HG02981 (cell line): Measurements from ENCODE around the gene SS18L1.

Experiments used
- ATAC-seq: cut with Tn5 transposase; IDR thresholded peaks from one replicate; pipeline ENCODE4 v1.9.1; 2021; ENCODE audit warnings: mild to moderate bottlenecking, moderate library complexity; ENCODE audit not compliant: unreplicated experiment

SS18L1 gene

GRCh38 chr20:62222972-62223371 is 79.4 kb downstream of the SS18L1 start:
- ATAC-seq, result no peak

GRCh38 chr20:62223571-62223970 is 80.0 kb downstream of the SS18L1 start:
- no peak for ATAC-seq

DNA sequence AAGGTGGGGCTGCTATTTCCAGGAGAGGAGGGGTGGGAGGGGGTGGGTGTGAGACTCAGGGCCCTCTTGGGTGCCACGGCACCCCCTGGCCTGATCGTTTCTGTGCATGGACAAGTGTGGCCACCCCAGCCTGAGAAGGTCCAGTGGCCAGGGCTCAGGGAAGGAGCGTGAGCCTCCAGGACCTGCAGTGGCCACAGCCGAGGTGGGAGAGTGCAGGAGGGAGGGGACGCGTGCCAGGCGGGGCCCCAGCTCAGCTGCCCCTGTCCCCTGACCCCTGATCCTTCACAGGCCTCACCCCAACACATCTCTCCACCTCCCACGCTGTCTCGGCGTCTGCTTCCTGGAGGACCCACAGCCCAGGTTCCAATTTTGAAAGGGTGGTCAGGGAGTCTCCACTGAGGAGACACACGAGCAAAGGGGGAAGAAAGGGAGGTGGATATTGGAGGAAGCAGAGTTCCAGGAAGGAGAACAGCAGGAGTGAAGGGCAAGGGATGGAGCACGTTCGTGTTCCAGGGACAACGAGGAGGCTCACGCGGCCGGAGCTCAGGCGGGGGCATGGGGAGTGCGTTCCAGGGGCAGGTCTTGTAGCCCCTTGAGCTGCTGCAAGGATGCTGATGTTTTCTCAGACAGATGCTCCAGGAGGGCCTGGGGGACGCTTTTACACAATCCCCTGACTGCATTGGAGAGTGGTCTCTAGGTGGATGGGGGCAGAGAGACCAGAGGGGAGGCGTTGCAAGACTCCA is 80.7 kb downstream of the SS18L1 start:
- no peak for ATAC-seq

- ATAC-seq, result no peak
These were observed 81.5 kb downstream of the SS18L1 start for GRCh38 chr20:62225026-62225425.

DNA sequence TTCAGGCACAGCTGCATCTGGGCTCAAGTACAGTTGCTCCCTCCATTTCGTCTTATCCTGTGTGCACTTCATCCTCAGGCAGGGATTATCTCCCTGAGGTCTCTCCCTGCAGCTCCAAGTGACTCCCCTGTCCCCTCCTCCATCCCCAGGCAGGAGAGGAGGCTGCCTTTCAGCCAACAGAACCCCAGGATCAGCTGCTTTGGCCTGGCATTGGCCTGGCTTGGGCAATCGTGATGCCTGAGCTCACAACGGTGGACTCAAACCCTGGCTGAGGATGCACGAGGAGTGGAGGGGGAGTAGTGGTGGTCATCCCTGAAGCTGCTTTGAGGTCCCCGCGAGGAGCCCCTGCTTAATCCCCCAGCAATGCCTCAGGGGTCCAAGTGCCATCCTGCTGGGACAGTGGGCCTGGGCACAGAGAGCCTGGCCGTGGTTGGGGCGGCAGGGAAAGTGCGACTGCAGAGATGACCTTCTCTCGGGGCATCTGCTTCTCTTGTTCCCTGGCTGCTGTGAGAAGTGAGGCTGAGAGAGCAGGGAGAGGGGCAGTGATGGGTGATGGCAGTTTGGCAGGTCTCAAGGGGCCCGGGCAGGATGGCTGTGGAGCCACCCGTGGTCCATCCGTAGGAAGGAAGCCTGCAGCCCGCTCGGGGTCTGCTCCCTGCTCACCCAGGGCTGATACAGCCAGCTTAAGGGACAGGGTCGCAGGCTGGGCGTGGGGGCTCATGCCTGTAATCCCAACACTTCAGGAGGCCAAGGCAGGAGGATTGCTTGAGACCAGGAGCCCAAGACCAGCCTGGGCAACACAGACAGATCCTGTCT is 82.5 kb downstream of the SS18L1 start:
- ATAC-seq, result no peak

DNA sequence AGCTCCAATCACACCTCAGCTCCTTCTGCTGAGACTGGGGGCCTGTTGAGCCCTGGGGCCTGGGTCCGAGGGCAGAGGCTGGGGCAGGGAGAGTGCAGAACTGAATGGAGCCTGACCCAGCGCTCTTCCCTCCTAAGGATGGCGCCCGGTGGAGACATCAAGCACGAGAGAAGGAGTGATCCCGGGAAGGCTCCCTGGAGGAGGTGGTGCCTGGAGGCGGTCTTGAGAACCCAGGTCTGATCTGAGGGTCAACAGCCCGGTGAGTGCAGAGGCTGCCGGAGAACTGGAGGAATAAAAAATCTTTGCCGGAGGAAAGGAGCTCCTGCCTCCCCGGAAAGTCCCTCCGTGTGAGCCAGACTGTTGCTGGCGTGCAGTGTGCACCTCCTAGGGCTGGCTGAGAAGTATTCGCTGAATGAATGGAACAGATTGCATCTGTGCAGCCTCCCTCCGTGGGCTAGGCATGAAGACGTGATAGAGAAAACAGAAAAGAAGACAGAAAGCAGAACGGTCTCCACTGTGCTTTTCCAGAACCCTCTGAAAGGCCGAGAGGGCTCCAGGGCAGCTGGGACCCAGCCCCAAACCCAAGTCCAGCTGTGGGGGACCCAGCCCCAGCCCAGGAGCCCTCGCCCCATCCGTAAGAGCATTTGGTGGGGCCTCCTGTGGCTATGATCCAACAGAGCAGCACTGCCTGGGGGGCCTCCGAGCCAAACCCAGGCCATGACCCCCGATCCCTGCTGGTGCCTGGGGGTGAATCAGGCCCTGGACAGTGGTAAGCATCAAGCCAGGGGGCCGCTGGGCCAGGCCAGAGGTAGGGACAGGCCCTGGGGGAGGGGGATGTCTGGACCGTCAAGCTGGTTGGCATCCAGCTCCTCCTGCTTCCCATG is 83.4 kb downstream of the SS18L1 start:
- ATAC-seq, result no peak

DNA sequence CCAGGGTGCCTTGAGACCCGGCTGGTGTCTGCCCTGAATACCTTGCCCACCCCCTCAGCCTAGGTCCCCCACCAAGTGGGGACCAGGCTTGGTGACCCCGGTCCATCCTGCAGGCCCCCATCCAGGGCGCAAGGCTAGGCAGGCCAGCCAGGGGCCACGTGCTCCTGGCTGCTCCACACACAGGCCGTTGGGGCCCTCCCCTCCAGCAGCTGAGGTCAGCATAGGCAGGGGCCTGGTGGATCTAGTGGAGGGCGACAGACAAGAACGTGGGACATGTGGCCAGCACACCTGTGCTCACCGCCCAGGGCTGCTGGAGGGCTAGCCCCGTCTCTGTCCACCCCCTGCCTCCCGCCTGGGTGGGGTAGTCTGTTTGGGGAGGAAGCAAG is 84.0 kb downstream of the SS18L1 start:
- no peak for ATAC-seq

DNA sequence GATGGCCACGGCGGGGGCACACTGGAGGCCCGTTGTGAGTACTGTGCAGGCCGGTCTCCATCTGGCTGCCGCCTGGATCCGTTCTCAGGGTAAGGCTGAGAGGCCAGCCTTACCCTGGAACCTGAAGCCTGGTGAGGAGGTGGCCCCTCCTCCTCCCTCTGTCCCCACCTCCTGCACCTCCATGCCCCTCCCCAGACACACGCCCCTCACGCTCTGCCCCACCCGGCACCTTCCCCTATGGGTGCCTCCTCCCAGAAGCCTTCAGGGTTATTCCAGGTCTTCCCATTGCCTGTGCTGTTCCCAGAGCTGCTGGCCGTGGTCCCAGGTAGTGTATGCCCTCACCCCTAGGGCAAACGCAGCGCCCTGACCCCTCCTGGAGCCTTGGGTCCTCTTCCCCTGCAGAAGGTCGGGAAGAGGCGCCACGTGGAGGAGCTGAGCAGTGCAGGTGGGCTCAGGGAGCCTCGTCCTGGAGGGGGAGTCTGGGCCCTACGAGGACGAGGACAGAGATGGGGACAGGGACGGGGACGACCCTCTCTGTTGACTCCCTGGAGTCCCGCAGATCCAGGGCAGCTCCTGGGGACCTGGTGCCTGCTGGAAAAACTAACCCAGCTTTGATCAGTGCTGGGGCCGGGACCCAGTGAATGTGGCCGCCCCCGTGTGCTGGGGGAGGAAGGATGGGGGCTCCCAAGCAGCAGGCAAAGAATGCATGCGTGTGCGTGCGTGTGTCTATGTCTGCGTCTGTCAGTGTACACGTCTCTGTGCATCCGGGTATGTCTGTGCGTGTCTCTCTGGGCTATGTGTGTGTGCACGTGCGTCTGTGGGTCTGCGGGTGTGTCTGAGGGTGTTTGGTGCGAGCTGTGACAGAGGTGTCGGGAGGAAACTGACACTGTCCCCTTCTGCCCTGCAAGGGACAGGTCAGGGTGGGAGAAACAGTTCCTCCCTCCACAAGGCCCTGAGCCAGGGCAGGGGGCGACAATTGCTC is 84.7 kb downstream of the SS18L1 start:
- ATAC-seq, result no peak

DNA sequence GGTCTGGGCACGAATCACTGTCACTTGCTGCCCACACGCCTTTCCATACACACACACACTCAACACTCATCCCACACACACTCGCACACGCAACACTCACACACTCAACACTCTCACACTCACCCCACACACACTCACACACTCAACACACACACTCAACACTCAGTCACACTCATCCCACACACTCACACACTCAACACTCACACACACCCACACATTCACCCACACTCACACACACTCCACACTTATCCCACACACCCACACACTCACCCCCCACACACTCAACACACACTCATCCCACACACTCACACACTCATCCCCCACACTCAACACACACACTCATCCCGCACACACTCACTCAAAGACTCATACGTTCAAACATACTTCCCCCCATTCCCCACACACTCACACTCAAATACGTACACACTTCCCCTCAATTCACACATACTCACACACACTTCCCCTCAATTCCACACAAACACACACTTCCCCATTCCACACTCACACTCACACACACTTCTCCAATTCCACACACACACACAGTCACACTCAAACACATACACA is 85.5 kb downstream of the SS18L1 start:
- no peak for ATAC-seq

GRCh38 chr20:62229667-62230066 is 86.1 kb downstream of the SS18L1 start:
- no peak for ATAC-seq

- ATAC-seq, result no peak
These were observed 86.7 kb downstream of the SS18L1 start for GRCh38 chr20:62230276-62230675.

DNA sequence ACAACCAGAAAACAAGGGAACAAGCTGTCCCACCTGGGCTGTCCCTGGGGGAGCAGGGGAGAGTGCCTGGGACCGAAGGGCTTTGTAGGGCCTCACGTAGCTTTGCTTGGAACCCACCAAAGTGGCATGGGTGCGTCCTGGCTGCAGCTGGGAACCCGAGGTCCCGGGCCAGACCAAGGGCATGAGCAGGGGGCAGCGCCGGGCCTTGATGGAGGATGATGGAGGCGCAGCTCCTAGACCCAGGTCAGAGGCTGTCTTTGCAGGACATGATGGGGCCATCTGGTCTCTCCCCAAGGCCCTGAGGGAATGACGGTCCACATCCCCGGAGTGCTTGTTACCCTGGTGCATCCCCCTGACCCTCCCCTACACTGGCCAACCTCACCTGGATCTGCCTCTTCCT is 87.1 kb downstream of the SS18L1 start:
- ATAC-seq, result no peak

DNA sequence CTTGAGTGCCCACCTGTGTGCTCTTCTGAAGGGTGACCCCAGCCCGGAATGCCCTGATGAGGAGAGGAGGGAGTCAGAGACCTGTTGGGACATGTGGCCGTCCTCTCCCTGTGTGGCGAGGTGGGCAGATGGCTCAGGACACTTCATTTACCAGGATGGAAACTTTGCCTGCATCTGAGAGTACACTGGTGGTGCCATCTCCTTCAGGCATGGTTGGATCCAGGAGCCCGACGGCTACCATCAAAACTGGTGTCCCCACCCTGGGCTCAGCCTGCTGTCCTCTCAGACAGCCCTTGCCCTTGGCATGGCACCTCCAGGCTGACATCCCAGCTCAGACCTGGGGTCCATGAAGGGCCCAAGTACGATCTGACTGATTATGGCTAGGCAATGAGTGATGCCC is 87.7 kb downstream of the SS18L1 start:
- ATAC-seq, result no peak
